ENCODE data around the gene CYP8B1.

The CYP8B1 gene, protein sequence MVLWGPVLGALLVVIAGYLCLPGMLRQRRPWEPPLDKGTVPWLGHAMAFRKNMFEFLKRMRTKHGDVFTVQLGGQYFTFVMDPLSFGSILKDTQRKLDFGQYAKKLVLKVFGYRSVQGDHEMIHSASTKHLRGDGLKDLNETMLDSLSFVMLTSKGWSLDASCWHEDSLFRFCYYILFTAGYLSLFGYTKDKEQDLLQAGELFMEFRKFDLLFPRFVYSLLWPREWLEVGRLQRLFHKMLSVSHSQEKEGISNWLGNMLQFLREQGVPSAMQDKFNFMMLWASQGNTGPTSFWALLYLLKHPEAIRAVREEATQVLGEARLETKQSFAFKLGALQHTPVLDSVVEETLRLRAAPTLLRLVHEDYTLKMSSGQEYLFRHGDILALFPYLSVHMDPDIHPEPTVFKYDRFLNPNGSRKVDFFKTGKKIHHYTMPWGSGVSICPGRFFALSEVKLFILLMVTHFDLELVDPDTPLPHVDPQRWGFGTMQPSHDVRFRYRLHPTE

DNA sequence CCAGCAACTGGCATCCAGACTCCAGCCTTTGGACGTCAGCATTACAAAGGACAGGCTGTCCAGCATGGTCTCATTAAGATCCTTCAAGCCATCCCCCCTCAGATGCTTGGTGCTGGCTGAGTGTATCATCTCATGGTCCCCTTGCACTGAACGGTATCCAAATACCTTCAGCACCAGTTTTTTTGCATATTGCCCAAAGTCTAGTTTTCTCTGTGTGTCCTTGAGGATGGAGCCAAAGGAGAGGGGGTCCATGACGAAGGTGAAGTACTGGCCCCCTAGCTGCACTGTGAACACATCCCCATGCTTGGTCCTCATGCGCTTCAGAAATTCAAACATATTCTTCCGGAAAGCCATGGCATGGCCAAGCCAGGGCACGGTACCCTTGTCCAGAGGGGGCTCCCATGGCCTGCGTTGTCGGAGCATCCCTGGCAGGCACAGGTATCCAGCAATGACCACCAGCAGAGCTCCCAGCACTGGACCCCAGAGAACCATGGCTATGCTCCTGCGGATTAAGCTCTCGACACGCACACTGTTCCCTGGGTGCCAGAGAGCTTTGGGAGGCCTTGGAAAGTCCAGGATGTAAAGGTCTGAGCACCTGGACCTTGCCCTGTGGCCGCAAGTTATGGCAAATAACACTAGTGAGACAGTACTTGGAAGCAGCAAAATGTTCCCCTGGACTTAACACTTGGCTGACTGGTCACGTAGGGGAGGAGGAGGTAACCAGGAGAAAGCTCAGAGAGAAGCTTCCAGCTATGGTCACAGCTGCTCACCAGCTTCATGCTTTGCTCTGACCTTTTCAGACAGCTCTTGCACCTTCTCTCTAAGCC lies at the start of gene CYP8B1:
CYP8B1 (minus strand) TSS at position 555 of the 827 bp plus-strand sequence; CDS start at position 492, 63 bp downstream.
- no peaks in the 10 kb centered on the region for H3K9me3 ChIP-seq (ENCODE audit: control insufficient read depth, insufficient read depth, low read depth, low read length)
- H3K4me3 ChIP-seq (ENCODE audit: low read depth, low read length): no peak within 1 kb of the TSS
- no peaks in the 10 kb centered on the region for H3K4me1 ChIP-seq (ENCODE audit: control insufficient read depth, insufficient read depth, low read length)
- TF ChIP-seq OSR2 (tag by site-specific recombination; IDR thresholded peaks at IDR 0.05): no peak
- TF ChIP-seq ZNF174 (tag by site-specific recombination; IDR thresholded peaks at IDR 0.05): no peak
- no peak for TF ChIP-seq ZNF549 (tag by site-specific recombination; IDR thresholded peaks at IDR 0.05)
- no peak for TF ChIP-seq BCL11B (tag by site-specific recombination; IDR thresholded peaks at IDR 0.05; ENCODE audit: low read depth)
- TF ChIP-seq ZNF341 (tag by site-specific recombination; IDR thresholded peaks at IDR 0.05; ENCODE audit: low read depth): no peak
- no peak for TF ChIP-seq ZBTB21 (tag by site-specific recombination; IDR thresholded peaks at IDR 0.05)
- no peak for TF ChIP-seq ZNF140 (tag by site-specific recombination; IDR thresholded peaks at IDR 0.05)
- no peak for TF ChIP-seq ZNF548 (tag by site-specific recombination; IDR thresholded peaks at IDR 0.05)
- no peak for TF ChIP-seq ZNF585B (tag by site-specific recombination; IDR thresholded peaks at IDR 0.05)
- no peak for TF ChIP-seq ZFP41 (tag by site-specific recombination; IDR thresholded peaks at IDR 0.05; ENCODE audit: borderline replicate concordance)
- TF ChIP-seq ZBTB20 (tag by site-specific recombination; IDR thresholded peaks at IDR 0.05): no peak
- TF ChIP-seq ZNF354C (tag by site-specific recombination; IDR thresholded peaks at IDR 0.05; ENCODE audit: borderline replicate concordance, low read depth): no peak
- no peak for TF ChIP-seq PRDM2 (tag by site-specific recombination; IDR thresholded peaks at IDR 0.05; ENCODE audit: borderline replicate concordance)
- no peak for TF ChIP-seq KLF17 (tag by site-specific recombination; IDR thresholded peaks at IDR 0.05)
- TF ChIP-seq SETDB1 (IDR thresholded peaks at IDR 0.05; ENCODE audit: insufficient read length, low read length): no peak
- no peak for TF ChIP-seq MYNN (tag by site-specific recombination; IDR thresholded peaks at IDR 0.05; ENCODE audit: borderline replicate concordance)
- H3K36me3 ChIP-seq (ENCODE audit: control insufficient read depth in 2 of 2, insufficient read depth in 1 of 2, low read length in 2 of 2): no peaks in the 10 kb centered on the region
- no peak within 1 kb of the TSS for H3K27ac ChIP-seq (ENCODE audit: extremely low read depth, low read depth, low read length)
- ChIA-PET POLR2A (interaction anchor here (0.9 kb wide), 1 partner anchor 275 kb away, joined by 3 read pairs; the partner anchor contains the start of gene NKTR), CTCF (no interaction called here)

GRCh38 chr3:42923606-42924005 lies 47.9 kb upstream of the CYP8B1 start:
- H3K4me3 ChIP-seq (ENCODE audit: low read depth, low read length): no peak overlapping the region
- ChIA-PET POLR2A (no interaction called here), CTCF (no interaction called here)
- no peaks in the 10 kb centered on the region for H3K36me3 ChIP-seq (ENCODE audit: control insufficient read depth in 2 of 2, insufficient read depth in 1 of 2, low read length in 2 of 2)
- H3K27ac ChIP-seq (ENCODE audit: extremely low read depth, low read depth, low read length): no peak overlapping the region
- H3K9me3 ChIP-seq (ENCODE audit: control insufficient read depth, insufficient read depth, low read depth, low read length): no peaks in the 10 kb centered on the region
- no peaks in the 10 kb centered on the region for H3K4me1 ChIP-seq (ENCODE audit: control insufficient read depth, insufficient read depth, low read length)
- TF ChIP-seq ZNF174 (tag by site-specific recombination; IDR thresholded peaks at IDR 0.05): no peak
- TF ChIP-seq OSR2 (tag by site-specific recombination; IDR thresholded peaks at IDR 0.05): no peak
- TF ChIP-seq ZFP41 (tag by site-specific recombination; IDR thresholded peaks at IDR 0.05; ENCODE audit: borderline replicate concordance): no peak
- TF ChIP-seq, protein P1, sequence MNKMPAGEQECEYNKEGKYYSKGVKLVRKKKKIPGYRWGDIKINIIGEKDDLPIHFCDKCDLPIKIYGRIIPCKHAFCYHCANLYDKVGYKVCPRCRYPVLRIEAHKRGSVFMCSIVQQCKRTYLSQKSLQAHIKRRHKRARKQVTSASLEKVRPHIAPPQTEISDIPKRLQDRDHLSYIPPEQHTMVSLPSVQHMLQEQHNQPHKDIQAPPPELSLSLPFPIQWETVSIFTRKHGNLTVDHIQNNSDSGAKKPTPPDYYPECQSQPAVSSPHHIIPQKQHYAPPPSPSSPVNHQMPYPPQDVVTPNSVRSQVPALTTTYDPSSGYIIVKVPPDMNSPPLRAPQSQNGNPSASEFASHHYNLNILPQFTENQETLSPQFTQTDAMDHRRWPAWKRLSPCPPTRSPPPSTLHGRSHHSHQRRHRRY (tag by site-specific recombination; IDR thresholded peaks at IDR 0.05): no peak
- TF ChIP-seq ZNF23 (tag by site-specific recombination; IDR thresholded peaks at IDR 0.05; ENCODE audit: borderline replicate concordance): no peak
- TF ChIP-seq ZNF843 (tag by site-specific recombination; IDR thresholded peaks at IDR 0.05): no peak
- no peak for TF ChIP-seq ZNF639 (tag by site-specific recombination; IDR thresholded peaks at IDR 0.05)
- no peak for TF ChIP-seq KLF10 (tag by site-specific recombination; IDR thresholded peaks at IDR 0.05)
